AML-193 (cell line): ENCODE results near the gene ADAM8.
"Not testable (repeated sequence)": the region's sequence is repeated elsewhere in the genome, so short reads cannot be mapped to it uniquely, and the experiment has no call there.

Experiments
- DNase-seq, 2 experiments: peaks; one replicate each; lab custom pipeline; 2025; lab: John Stamatoyannopoulos, UW

Gene ADAM8

GRCh38 chr10:133249094-133249780, 27.4 kb downstream of the ADAM8 start:
- no peak for DNase-seq

- no peak for DNase-seq
These were observed 28.3 kb downstream of the ADAM8 start for GRCh38 chr10:133248334-133248715.

GRCh38 chr10:133247681-133248333, 28.9 kb downstream of the ADAM8 start:
- no peak for DNase-seq

- no peak for DNase-seq
These were observed 30.4 kb downstream of the ADAM8 start for GRCh38 chr10:133246236-133246626.

GRCh38 chr10:133245439-133246235, 31.0 kb downstream of the ADAM8 start:
- no peak for DNase-seq

- DNase-seq: no peak
These were observed 33.1 kb downstream of the ADAM8 start for GRCh38 chr10:133243593-133243992.

GRCh38 chr10:133242611-133243356, 33.9 kb downstream of the ADAM8 start:
- DNase-seq: no peak

GRCh38 chr10:133241501-133242205, 35.0 kb downstream of the ADAM8 start:
- no peak for DNase-seq

- no peak for DNase-seq
These were observed 36.7 kb downstream of the ADAM8 start for GRCh38 chr10:133239990-133240389.

- no peak for DNase-seq
These were observed 38.2 kb downstream of the ADAM8 start for GRCh38 chr10:133238466-133238804.

- DNase-seq: no peak
These were observed 38.8 kb downstream of the ADAM8 start, which contains the start of gene VENTX for GRCh38 chr10:133237588-133238465. TSS of gene VENTX (plus strand) at chr10:133237855. CDS start at chr10:133237915, 60 bp downstream.

- DNase-seq: no peak
These were observed 39.5 kb downstream of the ADAM8 start for GRCh38 chr10:133237241-133237587.

GRCh38 chr10:133236401-133237240, 40.0 kb downstream of the ADAM8 start:
- DNase-seq: no peak

GRCh38 chr10:133235932-133236331, 40.7 kb downstream of the ADAM8 start:
- no peak for DNase-seq

- DNase-seq: no peak
These were observed 41.3 kb downstream of the ADAM8 start for GRCh38 chr10:133235265-133235855.

- DNase-seq: not testable (repeated sequence)
These were observed 41.9 kb downstream of the ADAM8 start for GRCh38 chr10:133234796-133235195.

- no peak for DNase-seq
These were observed 44.6 kb downstream of the ADAM8 start for GRCh38 chr10:133231946-133232574.

- DNase-seq: no peak
These were observed 45.3 kb downstream of the ADAM8 start for GRCh38 chr10:133231244-133231945.
